GM21423 (cell line): Measurements from ENCODE around the gene CNTNAP2.

Source experiments
- ATAC-seq: cut with Tn5 transposase; IDR thresholded peaks from one replicate; pipeline ENCODE4 v1.9.1; 2021; ENCODE audit warnings: mild to moderate bottlenecking, moderate library complexity; ENCODE audit not compliant: unreplicated experiment

CNTNAP2 gene

GRCh38 chr7:148155000-148155399 is 2038.4 kb downstream of the CNTNAP2 start:
- ATAC-seq = no peak

- no peak for ATAC-seq
Observed at GRCh38 chr7:148155826-148156225, 2039.2 kb downstream of the CNTNAP2 start.

GRCh38 chr7:148156233-148156632 is 2039.6 kb downstream of the CNTNAP2 start:
- ATAC-seq = no peak

- ATAC-seq = no peak
Observed at GRCh38 chr7:148159331-148159730, 2042.7 kb downstream of the CNTNAP2 start.

GRCh38 chr7:148161776-148162175 is 2045.2 kb downstream of the CNTNAP2 start:
- ATAC-seq = no peak

- no peak for ATAC-seq
Observed at GRCh38 chr7:148162808-148163207, 2046.2 kb downstream of the CNTNAP2 start.

- no peak for ATAC-seq
Observed at GRCh38 chr7:148163246-148163645, 2046.6 kb downstream of the CNTNAP2 start.

GRCh38 chr7:148172920-148173319 is 2056.3 kb downstream of the CNTNAP2 start:
- ATAC-seq = no peak

GRCh38 chr7:148173369-148173768 is 2056.8 kb downstream of the CNTNAP2 start:
- ATAC-seq = no peak

GRCh38 chr7:148174376-148174775 is 2057.8 kb downstream of the CNTNAP2 start:
- no peak for ATAC-seq

- no peak for ATAC-seq
Observed at GRCh38 chr7:148175512-148175911, 2058.9 kb downstream of the CNTNAP2 start.

GRCh38 chr7:148177972-148178371 is 2061.4 kb downstream of the CNTNAP2 start:
- no peak for ATAC-seq

- no peak for ATAC-seq
Observed at GRCh38 chr7:148180075-148180474, 2063.5 kb downstream of the CNTNAP2 start.

- ATAC-seq = no peak
Observed at GRCh38 chr7:148182264-148182663, 2065.7 kb downstream of the CNTNAP2 start.

GRCh38 chr7:148185041-148185440 is 2068.4 kb downstream of the CNTNAP2 start:
- no peak for ATAC-seq

GRCh38 chr7:148187471-148187870 is 2070.9 kb downstream of the CNTNAP2 start:
- ATAC-seq = no peak

GRCh38 chr7:148191391-148192065 is 2074.9 kb downstream of the CNTNAP2 start:
- no peak for ATAC-seq

GRCh38 chr7:148192491-148192890 is 2075.9 kb downstream of the CNTNAP2 start:
- ATAC-seq = no peak

- ATAC-seq = no peak
Observed at GRCh38 chr7:148201992-148202391, 2085.4 kb downstream of the CNTNAP2 start.

GRCh38 chr7:148204639-148205304 is 2088.2 kb downstream of the CNTNAP2 start:
- ATAC-seq = no peak

- no peak for ATAC-seq
Observed at GRCh38 chr7:148209643-148210190, 2093.1 kb downstream of the CNTNAP2 start.

- ATAC-seq = no peak
Observed at GRCh38 chr7:148210804-148211325, 2094.3 kb downstream of the CNTNAP2 start.
